Activated T-helper 17 cell treated with anti-CD3 and anti-CD28 coated beads, Interleukin-2, amount 50 U/mL, for 72 hours (primary cell): Measurements from ENCODE around the gene OTOP3. TPM values are rescaled to one million over a fixed set of nuclear protein-coding genes. Genes with fewer than 3 reads are reported as not detected.
A peak's percentile ranks its signal among the peaks of the same experiment; 100 is the strongest.

Experiments used
- ATAC-seq: fragments of 150-1000 bp; cut with Tn5 transposase; replicated peaks from 2 replicates; pipeline ENCODE4 v1.10.0; 2021; ENCODE audit warnings: mild to moderate bottlenecking, moderate library complexity
- H3K27ac Mint-ChIP-seq: one replicate; pipeline ENCODE4 v1.8.0; 2022; ENCODE audit warnings: mixed read lengths
- H3K27me3 Mint-ChIP-seq: one replicate; pipeline ENCODE4 v1.8.0; 2022; ENCODE audit warnings: mixed read lengths
- H3K36me3 Mint-ChIP-seq: one replicate; pipeline ENCODE4 v1.8.0; 2022; ENCODE audit warnings: low read depth, mild to moderate bottlenecking, mixed read lengths
- H3K4me1 Mint-ChIP-seq: one replicate; pipeline ENCODE4 v1.8.0; 2022; ENCODE audit warnings: mixed read lengths
- H3K4me3 Mint-ChIP-seq: one replicate; pipeline ENCODE4 v1.8.0; 2022; ENCODE audit warnings: mild to moderate bottlenecking, mixed read lengths
- H3K9me3 Mint-ChIP-seq: one replicate; pipeline ENCODE4 v1.8.0; 2022; ENCODE audit warnings: mixed read lengths
- total RNA-seq, 2 donors: library from RNA; stranded (reverse); gene quantifications; one replicate each; pipeline ENCODE4 v1.2.3, GENCODE V29; 2022

Gene OTOP3
- total RNA-seq, 2 donors from 2014 or later = not detected

GRCh38 chr17:74922172-74922571 is 13.5 kb upstream of the OTOP3 start:
- Mint-ChIP-seq H3K9me3 (no peaks in the 10 kb centered on the region), H3K27me3 (peaks cover 26% of the 10 kb centered on the region), H3K27ac (no peak overlapping the region), H3K4me3 (no peak overlapping the region), H3K4me1 (no peaks in the 10 kb centered on the region), H3K36me3 (no peaks in the 10 kb centered on the region)
- ATAC-seq = no peak

- peaks cover 31% of the 10 kb centered on the region for H3K27me3 Mint-ChIP-seq
- H3K9me3 Mint-ChIP-seq = no peaks in the 10 kb centered on the region
- ATAC-seq = peak; percentile 46
- H3K4me3 Mint-ChIP-seq = no peak within 1 kb of the TSS
- H3K4me1 Mint-ChIP-seq = no peaks in the 10 kb centered on the region
- no peak within 1 kb of the TSS for H3K27ac Mint-ChIP-seq
- no peaks in the 10 kb centered on the region for H3K36me3 Mint-ChIP-seq
Observed at GRCh38 chr17:74922694-74923537, 12.8 kb upstream of the OTOP3 start, which contains the start of gene USH1G. Gene USH1G, minus strand, starts transcription at chr17:74923255. Its CDS starts 182 bp downstream, at chr17:74923073.

GRCh38 chr17:74923538-74924249 is 12.0 kb upstream of the OTOP3 start:
- no peaks in the 10 kb centered on the region for H3K9me3 Mint-ChIP-seq
- ATAC-seq = peak; percentile 82
- no peaks in the 10 kb centered on the region for H3K4me1 Mint-ChIP-seq
- no peaks in the 10 kb centered on the region for H3K36me3 Mint-ChIP-seq
- H3K27ac Mint-ChIP-seq = no peak overlapping the region
- H3K27me3 Mint-ChIP-seq = peaks cover 37% of the 10 kb centered on the region
- H3K4me3 Mint-ChIP-seq = no peak overlapping the region

- H3K4me1 Mint-ChIP-seq = no peaks in the 10 kb centered on the region
- ATAC-seq = no peak
- H3K4me3 Mint-ChIP-seq = peak within 1 kb of the TSS; percentile 23
- H3K9me3 Mint-ChIP-seq = no peaks in the 10 kb centered on the region
- H3K27ac Mint-ChIP-seq = no peak within 1 kb of the TSS
- H3K27me3 Mint-ChIP-seq = peaks cover 32% of the 10 kb centered on the region
- no peaks in the 10 kb centered on the region for H3K36me3 Mint-ChIP-seq
Observed at GRCh38 chr17:74924250-74924948, 11.3 kb upstream of the OTOP3 start, which contains the start of gene OTOP2. Gene OTOP2, plus strand, starts transcription at chr17:74924273. Its CDS starts 360 bp downstream, at chr17:74924633.

- peaks cover 35% of the 10 kb centered on the region for H3K27me3 Mint-ChIP-seq
- ATAC-seq = no peak
- H3K27ac Mint-ChIP-seq = no peak overlapping the region
- H3K4me1 Mint-ChIP-seq = peaks cover under 1% of the 10 kb centered on the region
- no peaks in the 10 kb centered on the region for H3K36me3 Mint-ChIP-seq
- H3K9me3 Mint-ChIP-seq = no peaks in the 10 kb centered on the region
- H3K4me3 Mint-ChIP-seq = no peak overlapping the region
Observed at GRCh38 chr17:74925242-74925641, 10.5 kb upstream of the OTOP3 start.

DNA sequence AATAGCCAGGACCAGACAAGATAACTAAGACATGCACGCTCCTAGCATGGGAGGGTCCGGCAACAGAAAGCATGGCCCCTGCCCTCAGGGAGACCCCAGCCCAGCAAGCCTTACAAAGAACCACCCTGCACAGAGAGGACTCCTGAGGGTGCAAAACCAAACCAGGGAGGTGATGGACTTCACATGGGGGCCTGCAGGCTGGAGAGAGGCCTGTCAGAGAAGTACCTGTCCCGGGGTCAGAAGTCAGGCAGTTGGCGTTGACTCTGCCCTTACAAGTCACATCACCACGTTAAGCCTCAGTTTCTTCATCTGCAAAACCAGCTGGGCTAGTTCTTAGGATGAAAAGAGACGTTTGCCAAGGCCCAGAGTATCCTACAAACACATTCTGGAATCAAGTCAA is 6.9 kb upstream of the OTOP3 start:
- no peak overlapping the region for H3K27ac Mint-ChIP-seq
- no peaks in the 10 kb centered on the region for H3K9me3 Mint-ChIP-seq
- no peak for ATAC-seq
- peaks cover 4% of the 10 kb centered on the region for H3K4me1 Mint-ChIP-seq
- H3K36me3 Mint-ChIP-seq = no peaks in the 10 kb centered on the region
- H3K4me3 Mint-ChIP-seq = no peak overlapping the region
- H3K27me3 Mint-ChIP-seq = peaks cover 60% of the 10 kb centered on the region

- H3K4me3 Mint-ChIP-seq = no peak overlapping the region
- H3K36me3 Mint-ChIP-seq = no peaks in the 10 kb centered on the region
- ATAC-seq = no peak
- no peaks in the 10 kb centered on the region for H3K9me3 Mint-ChIP-seq
- peaks cover 4% of the 10 kb centered on the region for H3K4me1 Mint-ChIP-seq
- H3K27me3 Mint-ChIP-seq = peaks cover 57% of the 10 kb centered on the region
- H3K27ac Mint-ChIP-seq = no peak overlapping the region
Observed at GRCh38 chr17:74930535-74931036, 5.1 kb upstream of the OTOP3 start.

DNA sequence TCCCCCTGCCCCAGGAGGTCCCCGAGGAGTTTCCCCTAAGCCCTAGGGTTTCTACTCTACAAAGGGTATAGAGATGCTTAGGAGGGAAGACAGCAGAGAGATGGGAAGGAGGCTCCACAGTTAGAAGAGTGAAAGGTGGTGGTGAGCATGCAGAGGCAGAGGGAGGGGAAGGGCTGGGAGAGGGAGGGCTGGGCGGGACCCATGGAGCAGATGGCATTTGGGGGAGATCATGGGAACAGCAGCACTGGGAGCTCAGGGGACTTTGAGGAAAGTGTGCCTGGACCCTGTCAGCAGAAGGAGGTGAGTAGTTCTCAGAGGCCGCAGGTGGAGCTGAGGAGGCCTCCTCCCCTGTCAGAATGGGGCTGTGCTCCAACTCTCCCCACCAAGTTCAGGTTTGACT is 650 bp upstream of the OTOP3 start:
- H3K4me1 Mint-ChIP-seq = peaks cover 4% of the 10 kb centered on the region
- peaks cover 61% of the 10 kb centered on the region for H3K27me3 Mint-ChIP-seq
- H3K36me3 Mint-ChIP-seq = no peaks in the 10 kb centered on the region
- no peak overlapping the region for H3K27ac Mint-ChIP-seq
- no peaks in the 10 kb centered on the region for H3K9me3 Mint-ChIP-seq
- ATAC-seq = no peak
- no peak overlapping the region for H3K4me3 Mint-ChIP-seq

GRCh38 chr17:74936470-74936799 is 737 bp downstream of the OTOP3 start:
- Mint-ChIP-seq H3K4me3 (no peak overlapping the region), H3K9me3 (no peaks in the 10 kb centered on the region), H3K36me3 (no peaks in the 10 kb centered on the region), H3K27ac (no peak overlapping the region), H3K27me3 (peaks cover 50% of the 10 kb centered on the region), H3K4me1 (no peaks in the 10 kb centered on the region)
- no peak for ATAC-seq

DNA sequence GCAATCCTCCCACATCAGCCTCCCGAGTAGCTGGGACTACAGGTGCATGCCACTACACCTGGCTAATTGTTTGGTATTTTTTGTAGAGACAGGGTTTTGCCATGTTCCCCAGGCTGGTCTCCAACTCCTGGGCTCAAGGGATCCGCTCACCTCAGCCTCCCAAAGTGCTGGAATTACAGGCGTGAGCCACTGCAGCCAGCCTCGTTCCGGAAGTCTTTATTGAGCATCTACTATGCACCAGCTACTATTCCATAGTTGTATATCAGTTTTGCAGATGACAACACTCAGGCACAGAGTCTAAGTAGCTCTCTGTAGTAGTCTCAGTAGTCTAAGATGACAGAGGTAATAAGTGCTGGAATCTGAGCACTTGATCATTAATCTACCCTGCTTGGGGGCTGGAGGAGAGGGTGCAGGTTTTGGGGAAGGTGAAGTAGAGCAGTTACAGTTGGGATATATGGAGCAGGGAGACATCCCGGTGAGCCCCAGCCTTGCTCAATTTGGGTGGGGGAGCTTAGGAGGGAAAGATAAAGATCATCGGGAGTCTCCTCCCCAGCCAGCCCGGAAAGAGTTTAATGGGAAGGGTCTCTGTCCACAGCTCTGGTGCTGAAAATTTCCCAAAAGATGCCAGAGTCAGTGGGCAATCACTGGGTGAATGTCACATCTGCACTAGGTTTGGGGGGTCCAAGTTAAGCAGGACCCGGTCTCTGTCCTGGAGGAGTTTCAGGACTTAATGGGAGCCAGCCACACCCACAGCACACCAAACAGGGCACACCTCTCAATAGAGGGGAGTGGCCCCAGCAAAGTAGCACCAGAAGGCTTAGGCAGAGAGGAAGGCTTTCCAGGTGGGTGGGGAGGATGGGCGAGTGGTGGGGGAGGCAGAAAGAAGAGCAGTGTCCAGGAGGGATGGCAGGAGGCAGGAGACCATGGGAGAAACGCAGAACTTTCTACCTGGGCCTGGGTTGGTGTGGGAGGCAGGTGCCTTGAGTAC is 1.7 kb downstream of the OTOP3 start:
- Mint-ChIP-seq H3K4me3 (no peak overlapping the region), H3K4me1 (no peaks in the 10 kb centered on the region), H3K36me3 (no peaks in the 10 kb centered on the region), H3K27ac (no peak overlapping the region), H3K9me3 (no peaks in the 10 kb centered on the region), H3K27me3 (peaks cover 49% of the 10 kb centered on the region)
- no peak for ATAC-seq

- Mint-ChIP-seq H3K27me3 (peaks cover 42% of the 10 kb centered on the region), H3K4me1 (no peaks in the 10 kb centered on the region)
Observed at GRCh38 chr17:74938194-74938950, 2.7 kb downstream of the OTOP3 start.

GRCh38 chr17:74939534-74939933 is 3.8 kb downstream of the OTOP3 start:
- H3K9me3 Mint-ChIP-seq = no peaks in the 10 kb centered on the region
- H3K27me3 Mint-ChIP-seq = peaks cover 38% of the 10 kb centered on the region
- no peak overlapping the region for H3K4me3 Mint-ChIP-seq
- no peaks in the 10 kb centered on the region for H3K4me1 Mint-ChIP-seq
- no peak overlapping the region for H3K27ac Mint-ChIP-seq
- ATAC-seq = no peak
- no peaks in the 10 kb centered on the region for H3K36me3 Mint-ChIP-seq

More at GRCh38 chr17:74938194-74938950, 2.7 kb downstream of the OTOP3 start:
- no peak overlapping the region for H3K27ac Mint-ChIP-seq
- no peaks in the 10 kb centered on the region for H3K36me3 Mint-ChIP-seq
- H3K9me3 Mint-ChIP-seq = no peaks in the 10 kb centered on the region
- no peak for ATAC-seq
- no peak overlapping the region for H3K4me3 Mint-ChIP-seq

- no peaks in the 10 kb centered on the region for H3K4me1 Mint-ChIP-seq
- ATAC-seq = no peak
- no peak overlapping the region for H3K4me3 Mint-ChIP-seq
- H3K9me3 Mint-ChIP-seq = no peaks in the 10 kb centered on the region
- no peak overlapping the region for H3K27ac Mint-ChIP-seq
- peaks cover 32% of the 10 kb centered on the region for H3K27me3 Mint-ChIP-seq
- no peaks in the 10 kb centered on the region for H3K36me3 Mint-ChIP-seq
Observed at GRCh38 chr17:74941128-74941725, 5.5 kb downstream of the OTOP3 start.
